Body of pancreas (tissue), 4 donors: ENCODE measurements around the gene MRGPRG.

ENCODE experiments used
- POLR2A ChIP-seq, 3 donors: fragments of 450-650 bp; IDR thresholded peaks; one replicate each; pipeline ENCODE4 v1.6.1; 2016; ENCODE audit warnings: antibody characterized with exemption in 3 of 3, mild to moderate bottlenecking in 2 of 3
- TF ChIP-seq, protein P1 (sequence below), 7 experiments: fragments of 450-650 bp in 4 of 7; fragments of 200-600 bp in 3 of 7; sonication (generic) in 3 of 7; IDR thresholded peaks; one replicate each; pipeline ENCODE4 v1.5.1; 2016 to 2019; ENCODE audit warnings: antibody characterized with exemption in 7 of 7

DNA sequence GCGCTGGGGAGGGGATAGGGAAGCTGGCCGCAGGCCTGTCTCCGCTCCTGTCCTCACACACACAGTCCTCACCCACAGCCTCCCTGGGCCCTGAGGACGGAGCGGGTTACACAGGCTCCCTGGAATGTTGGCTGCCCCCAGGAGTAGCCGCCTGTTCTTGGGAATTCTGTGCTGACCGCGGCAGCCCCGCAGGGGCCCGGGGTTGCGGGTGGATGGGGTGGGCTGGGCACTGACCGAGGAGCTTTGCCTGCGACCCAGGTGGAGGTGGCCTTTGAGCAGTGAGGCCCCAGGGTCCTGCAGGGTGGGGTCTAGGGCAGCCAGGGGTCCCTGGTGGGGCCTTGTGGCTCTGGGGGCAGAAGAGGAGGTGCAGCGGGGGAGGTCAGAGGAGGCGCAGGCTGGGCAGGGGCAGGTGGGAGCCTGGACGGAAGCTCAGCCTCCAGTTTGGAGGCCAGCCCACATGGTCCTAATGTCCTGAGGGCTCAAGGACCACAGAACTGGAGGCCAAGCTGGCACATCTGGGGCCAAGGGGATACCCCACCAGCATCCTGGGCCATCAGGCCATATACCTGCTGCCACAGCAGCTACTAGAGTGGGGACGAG, 6.6 kb upstream of the MRGPRG start:
- TF ChIP-seq, protein P1, sequence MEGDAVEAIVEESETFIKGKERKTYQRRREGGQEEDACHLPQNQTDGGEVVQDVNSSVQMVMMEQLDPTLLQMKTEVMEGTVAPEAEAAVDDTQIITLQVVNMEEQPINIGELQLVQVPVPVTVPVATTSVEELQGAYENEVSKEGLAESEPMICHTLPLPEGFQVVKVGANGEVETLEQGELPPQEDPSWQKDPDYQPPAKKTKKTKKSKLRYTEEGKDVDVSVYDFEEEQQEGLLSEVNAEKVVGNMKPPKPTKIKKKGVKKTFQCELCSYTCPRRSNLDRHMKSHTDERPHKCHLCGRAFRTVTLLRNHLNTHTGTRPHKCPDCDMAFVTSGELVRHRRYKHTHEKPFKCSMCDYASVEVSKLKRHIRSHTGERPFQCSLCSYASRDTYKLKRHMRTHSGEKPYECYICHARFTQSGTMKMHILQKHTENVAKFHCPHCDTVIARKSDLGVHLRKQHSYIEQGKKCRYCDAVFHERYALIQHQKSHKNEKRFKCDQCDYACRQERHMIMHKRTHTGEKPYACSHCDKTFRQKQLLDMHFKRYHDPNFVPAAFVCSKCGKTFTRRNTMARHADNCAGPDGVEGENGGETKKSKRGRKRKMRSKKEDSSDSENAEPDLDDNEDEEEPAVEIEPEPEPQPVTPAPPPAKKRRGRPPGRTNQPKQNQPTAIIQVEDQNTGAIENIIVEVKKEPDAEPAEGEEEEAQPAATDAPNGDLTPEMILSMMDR (IDR thresholded peaks at IDR 0.05), result no peak
- no peak for TF ChIP-seq POLR2A (IDR thresholded peaks at IDR 0.05)
